Measurements from ENCODE around the gene NELL2. TPM values are rescaled to one million over a fixed set of nuclear protein-coding genes. Genes with fewer than 3 reads are reported as not detected.

The NELL2 gene
- total RNA-seq, 1 experiment from 2014 or later: 9.2 TPM

DNA sequence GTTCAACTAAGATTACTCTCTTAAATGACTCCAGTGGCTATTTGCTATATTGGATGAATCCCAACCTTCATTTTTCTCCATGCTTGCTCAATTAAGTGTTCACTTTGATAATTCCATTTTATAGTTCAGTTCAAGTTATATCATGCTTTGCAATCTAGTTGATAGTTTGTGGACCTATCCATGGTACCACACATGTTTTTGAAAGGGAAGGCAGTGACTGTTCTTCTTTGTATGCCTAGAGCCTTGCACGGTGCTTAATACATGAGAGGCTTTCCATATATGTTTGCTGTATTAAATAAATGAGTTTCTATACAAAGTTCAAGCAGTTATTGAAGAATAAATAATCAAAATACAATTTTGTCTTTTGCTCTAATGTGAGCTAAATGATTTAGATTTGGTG is 391.3 kb downstream of the NELL2 start:
- DNase-seq (ENCODE audit: low spot score): no peak

DNA sequence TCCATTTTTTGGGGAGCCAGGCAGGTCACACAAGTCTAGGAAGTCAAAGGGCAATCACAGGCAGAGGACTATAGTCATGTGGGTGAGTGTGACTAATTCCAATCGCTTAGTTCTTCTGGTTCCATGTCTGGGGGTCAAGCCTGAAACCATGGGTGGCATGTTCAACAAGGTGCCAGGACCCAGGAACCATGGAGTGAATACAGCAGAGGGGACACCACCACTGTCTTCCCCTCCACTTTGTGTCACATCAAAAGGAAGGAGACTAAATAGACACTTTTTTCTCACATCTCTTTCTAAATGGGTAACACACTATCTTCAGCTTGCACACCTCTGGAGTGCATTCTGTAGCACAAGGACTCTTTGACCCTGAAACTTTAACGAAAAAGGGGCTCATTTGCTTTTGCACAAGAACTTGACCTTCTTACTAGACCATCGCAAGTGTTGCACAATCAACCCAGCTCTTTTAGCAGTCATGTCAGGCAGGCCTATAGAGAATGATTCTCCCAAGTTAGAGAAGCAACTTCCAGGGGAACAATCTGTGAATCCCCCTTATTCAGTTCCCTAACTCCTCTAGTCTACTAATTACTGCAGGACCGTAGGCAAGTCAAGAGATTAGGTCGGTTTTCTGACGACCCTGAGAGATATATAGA is 398.7 kb downstream of the NELL2 start:
- no peak for DNase-seq (ENCODE audit: low spot score)

DNA sequence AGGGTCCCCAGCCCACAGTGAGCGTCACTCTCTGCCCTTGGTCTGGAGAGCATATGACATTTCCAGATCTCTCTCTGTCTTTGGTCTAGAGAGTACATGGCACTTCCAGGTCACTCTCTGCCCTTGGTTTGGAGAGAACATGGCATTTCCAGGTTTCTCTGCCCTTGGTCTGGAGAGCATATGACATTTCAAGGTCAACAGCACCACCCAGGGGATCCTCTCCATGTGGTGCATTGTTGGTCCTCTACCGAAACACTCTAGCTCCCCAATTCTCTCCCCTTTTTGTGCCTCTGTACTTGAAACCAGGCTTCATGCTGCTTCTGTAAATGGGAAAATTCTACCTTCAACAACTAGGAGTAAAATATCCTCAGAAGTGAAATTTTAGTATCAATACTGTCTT is 399.4 kb downstream of the NELL2 start:
- no peak for DNase-seq (ENCODE audit: low spot score)

DNA sequence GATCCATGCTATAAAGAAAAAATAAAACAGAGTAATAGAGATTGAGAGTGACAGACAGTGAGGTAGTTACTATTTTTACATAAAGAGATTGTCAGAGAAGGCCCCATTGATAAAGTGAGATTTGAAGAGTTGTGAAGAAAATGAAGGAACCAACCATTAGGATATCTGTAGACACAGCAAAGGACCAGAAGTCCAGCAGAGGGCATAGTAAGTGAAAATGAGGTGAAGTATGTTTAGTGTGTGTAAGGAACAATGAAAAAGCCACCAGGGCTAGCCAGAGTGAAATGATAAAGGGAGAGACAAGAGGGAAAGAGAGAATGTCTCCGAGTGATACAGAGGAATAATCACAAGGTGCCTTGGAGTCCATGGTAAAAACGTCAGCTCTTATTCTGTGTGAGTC is 411.0 kb downstream of the NELL2 start:
- DNase-seq (ENCODE audit: low spot score): no peak

DNA sequence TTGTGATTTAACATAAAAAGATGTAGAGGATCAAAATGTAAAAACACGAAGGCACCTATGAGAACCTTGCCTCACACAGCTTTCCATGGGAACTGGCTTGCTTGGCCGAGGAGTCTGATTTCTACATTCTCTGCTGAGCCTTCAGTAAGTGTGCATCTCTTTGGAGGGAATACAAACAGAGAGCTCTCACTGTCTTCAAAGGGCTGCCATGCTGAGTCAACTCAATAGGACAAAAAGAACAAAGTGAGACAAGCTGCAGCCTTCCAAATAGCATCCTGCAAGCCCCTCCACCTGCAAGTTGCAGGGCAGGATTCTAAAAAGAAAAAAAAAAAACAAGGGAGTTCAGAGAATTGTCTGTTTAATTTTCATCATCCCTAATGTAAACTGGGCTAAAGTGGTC is 411.9 kb downstream of the NELL2 start:
- DNase-seq (ENCODE audit: low spot score): no peak

DNA sequence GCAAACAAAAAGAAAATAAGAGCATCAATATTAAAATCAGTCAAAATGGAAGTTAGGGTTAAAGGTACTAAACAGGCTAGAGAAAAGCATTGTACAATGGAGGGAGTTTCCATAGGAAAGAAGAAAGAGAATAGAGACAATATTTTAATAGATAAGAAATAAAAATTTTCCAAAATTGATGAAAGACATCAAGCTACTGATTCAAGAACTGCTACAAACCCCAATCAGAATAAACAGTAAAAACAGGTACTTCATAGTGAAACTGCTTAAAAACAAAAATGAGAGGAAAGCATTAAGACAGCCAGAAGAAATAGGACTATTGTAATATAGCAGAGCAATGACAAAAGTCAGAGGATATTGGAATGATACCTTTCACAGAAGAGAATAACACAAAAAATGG is 413.4 kb downstream of the NELL2 start:
- DNase-seq (ENCODE audit: low spot score): no peak

DNA sequence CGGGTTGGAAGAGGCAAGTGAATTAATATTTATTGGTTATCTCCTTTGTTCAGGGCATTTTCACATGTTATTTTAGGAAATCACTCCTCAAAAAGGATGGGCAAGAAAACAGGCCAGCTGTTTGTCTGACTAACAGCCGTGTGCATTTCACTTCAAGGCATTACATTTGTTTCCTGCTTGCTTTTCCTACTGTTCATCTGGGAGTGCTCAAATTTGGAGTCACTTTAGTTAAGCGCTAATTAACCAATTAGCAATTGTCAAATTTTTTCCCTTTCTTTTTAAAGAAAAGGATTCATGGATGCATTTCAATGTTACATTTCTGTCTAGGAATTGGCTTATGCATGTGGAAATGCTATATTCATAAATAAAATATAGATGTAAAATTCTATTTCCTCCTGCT is 415.9 kb downstream of the NELL2 start:
- DNase-seq (ENCODE audit: low spot score): no peak

DNA sequence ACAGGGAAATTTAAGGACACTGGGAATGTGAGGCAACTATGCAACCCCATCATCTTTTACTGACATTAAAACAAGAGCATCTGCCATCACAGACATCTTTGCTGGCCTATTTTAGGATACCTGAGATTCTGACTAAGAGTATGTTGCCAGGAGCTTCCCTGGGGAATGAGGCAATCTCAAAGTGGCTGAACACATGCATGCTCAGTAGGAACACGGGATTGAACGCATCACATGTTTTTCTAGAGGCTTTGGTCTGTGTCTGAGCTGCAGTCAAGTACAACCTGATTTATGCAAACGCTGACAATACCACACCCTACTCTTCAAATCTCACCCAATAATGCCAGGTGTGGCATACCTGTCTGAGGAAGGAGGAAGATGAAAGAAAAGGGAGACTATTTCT is 416.5 kb downstream of the NELL2 start:
- no peak for DNase-seq (ENCODE audit: low spot score)

Other genes with a start within 250 kb of the NELL2 start
- not detected in 2 replicates for gene DBX2, start 174.8 kb upstream of the NELL2 start, total RNA-seq (2014; rRNA removed; shearing (Covaris generic))